ENCODE results near the gene ADARB2.

- TF ChIP-seq CTCF (IDR thresholded peaks at IDR 0.05) (no peak), POLR2AphosphoS5 (IDR thresholded peaks at IDR 0.05) (no peak), EP300 (IDR thresholded peaks at IDR 0.05) (no peak), POLR2A (IDR thresholded peaks at IDR 0.05) (no peak)
These were observed 67.9 kb downstream of the ADARB2 start for GRCh38 chr10:1669433-1669832.
